NCI-H510A (cell line): Measurements from ENCODE around the gene MTA1.

Experiments used
- DNase-seq: peaks from one replicate; lab custom pipeline; 2025; lab: John Stamatoyannopoulos, UW

MTA1 gene

GRCh38 chr14:105410642-105411016 is 9.0 kb upstream of the MTA1 start:
- DNase-seq, result no peak

GRCh38 chr14:105411017-105411941 is 8.3 kb upstream of the MTA1 start:
- no peak for DNase-seq

DNA sequence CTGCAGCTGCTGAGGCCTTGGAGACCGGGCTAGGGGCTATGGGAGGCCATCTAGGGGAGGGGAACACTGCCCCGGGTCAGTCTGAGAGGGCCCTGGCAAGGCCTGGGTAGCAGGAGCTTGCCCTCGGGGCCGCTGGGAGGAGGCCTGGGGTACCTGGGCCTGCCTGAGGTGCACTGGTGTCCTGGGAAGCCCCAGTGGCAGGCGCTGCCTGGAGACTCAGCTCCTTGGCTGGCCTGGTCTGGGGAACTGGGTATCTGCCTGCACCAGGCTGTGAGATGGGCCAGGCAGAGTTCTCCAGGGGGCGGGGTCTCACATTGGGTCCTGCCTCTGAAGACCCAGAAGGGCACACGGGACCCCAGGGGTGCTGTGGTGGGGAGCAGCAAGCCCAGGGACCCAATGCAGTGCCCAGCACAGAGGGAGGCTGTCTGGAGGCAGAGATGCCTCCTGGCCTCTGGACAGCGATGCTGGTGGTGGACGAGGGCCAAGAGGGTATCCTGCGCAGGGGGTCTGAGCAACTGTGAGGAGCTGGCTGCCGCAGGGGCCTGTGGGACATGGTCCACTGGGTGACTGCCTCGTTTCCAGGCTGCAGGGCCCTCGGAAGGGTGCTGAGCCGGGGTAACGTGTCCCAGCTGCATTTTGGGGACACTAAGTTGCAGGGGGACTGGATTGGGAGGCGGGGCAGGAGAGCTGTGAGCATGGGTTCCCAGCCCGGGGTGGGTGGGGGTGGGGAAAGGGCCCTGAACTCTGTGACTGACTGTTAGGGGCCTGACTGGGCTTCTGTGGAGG is 7.4 kb upstream of the MTA1 start:
- DNase-seq, result no peak

DNA sequence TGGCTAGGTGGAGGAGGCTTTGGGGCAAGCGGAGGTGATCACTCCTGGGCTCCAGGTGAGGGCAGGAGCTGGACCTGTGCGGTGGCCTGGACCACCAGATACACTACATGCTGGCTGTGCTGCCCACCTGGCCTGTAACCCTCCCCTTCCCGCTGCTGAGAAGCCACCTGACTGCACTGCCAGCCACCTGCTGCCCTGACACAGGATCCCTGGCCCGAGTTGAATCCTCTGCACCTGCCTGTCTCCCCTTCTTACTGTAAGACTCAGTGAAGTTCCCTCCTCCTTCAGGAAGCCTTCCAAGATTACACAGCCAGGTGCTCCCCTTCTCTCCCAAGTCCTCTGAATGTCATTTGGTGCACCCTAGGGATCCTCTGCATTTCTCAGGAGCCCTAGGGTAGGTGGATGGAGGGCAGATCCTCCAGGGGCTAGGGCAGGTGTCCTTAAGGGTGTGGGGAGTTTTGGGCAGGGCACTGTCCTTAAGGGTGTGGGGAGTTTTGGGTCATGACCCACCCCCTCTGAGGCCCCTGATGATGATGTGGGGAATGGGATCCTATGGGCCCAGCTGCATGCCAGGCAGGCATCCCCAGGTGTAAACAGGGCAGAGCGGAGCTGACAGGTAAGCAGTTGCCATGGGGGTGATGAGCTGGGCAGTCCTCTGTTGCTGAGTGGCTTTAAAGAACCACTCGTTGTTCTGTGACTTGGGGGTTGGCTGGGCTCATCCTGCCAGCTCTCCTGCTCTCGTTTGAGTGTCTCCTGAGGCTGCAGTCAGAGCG is 6.7 kb upstream of the MTA1 start:
- DNase-seq, result peak; percentile 56

GRCh38 chr14:105413544-105413886 is 6.1 kb upstream of the MTA1 start:
- DNase-seq, result no peak

- DNase-seq, result peak; percentile 78
Measured at GRCh38 chr14:105414456-105415371, 4.9 kb upstream of the MTA1 start.

- DNase-seq, result no peak
Measured at GRCh38 chr14:105415481-105416428, 3.9 kb upstream of the MTA1 start.

DNA sequence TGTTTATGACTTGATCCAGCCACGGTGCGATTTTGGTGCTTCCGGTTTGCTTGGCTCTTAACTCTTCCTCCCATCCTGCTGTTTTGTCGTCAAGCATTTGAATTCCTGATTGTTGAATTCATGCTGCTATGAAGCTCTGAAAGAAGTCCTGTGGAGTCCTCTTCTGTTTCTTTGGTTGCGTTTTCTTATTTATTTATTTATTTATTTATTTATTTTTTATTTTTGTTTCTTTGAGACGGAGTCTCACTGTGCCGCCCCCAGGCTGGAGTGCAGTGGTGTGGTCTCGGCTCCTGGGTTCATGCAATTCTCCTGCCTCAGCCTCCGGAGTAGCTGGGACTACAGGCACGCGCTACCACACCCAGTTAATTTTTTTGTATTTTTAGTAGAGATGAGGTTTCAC is 3.0 kb upstream of the MTA1 start:
- DNase-seq, result no peak

GRCh38 chr14:105417690-105418121 is 1.9 kb upstream of the MTA1 start:
- DNase-seq, result no peak

- no peak for DNase-seq
Measured at GRCh38 chr14:105418269-105419194, 1.1 kb upstream of the MTA1 start.

GRCh38 chr14:105420101-105420973 is 710 bp downstream of the MTA1 start:
- DNase-seq, result no peak

DNA sequence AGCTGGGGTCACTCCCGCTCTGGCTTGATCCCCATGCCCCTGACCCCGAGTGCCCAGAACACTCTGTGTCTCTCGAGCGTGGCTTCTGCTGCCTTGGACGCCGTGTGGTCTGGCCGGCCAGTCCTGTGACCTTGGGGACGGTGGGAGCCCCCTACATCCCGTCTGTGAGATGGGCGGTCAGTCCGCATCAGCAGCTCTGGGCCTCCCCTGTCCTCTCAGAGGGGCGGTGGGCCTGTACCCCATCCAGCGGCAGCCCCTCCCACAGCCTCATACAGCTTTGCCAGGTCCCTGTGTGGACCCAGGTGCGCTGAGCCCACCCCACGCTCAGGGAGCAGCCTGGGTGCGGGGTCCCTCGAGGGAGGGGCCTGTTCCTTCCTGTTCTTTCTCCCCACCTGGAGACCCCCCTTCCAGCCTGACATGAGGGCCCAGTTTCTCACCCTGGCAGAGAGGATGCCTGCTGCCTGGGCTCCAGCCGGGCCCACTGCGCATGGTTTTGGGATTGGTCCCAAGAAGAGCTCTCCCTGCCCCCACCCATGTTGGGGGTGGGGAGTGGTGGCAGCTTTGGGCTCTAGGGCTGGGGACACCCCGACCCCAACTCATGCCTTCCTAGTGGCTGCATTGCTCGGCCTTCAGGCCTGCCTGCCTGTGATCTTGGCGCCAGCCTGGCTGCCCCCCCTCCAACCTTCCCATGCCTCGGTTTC is 1.5 kb downstream of the MTA1 start:
- DNase-seq, result no peak

DNA sequence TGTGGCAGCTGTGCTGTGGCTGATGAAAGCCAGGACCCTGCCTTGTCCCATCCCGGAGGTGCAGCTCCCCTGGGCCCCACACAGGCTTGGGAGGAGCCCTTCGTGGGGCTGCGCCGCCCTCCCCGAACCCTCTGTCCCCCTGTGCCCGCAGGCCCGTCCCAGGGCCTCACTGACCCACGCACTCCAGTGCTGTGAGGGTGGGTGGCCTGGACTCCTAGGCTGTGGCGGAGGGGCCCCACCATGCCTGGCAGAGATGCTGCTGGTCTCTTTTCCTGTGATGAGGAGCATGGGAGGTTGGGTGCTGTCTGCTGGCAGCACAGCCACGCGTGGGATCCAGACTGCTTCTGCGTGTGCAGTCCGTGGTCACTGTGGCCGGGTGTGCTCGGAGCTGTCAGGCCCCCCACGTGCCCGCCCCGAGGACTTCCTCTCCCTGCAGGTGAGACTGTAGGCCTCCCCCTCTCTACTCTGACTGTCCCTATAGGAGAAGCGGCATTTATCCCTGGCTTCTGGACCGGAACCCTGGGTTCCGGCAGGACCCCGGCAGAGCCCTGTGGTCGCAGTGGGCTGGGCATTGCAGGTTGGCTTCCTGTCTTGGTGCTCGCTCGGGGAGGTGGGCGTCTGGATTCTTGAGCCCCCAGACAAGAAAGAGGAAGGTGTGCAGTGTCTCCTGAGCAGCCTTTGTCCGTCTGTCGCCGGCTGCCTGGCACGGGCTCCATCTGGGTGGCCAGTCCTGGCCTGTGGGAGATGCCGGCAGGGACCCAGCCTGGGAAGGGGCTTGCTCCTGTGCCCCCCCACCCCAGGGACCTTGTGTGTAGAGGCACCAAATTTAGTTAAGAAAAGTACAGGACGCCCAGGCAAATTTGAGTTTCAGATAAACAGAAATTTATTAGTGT is 2.3 kb downstream of the MTA1 start:
- DNase-seq, result no peak

DNA sequence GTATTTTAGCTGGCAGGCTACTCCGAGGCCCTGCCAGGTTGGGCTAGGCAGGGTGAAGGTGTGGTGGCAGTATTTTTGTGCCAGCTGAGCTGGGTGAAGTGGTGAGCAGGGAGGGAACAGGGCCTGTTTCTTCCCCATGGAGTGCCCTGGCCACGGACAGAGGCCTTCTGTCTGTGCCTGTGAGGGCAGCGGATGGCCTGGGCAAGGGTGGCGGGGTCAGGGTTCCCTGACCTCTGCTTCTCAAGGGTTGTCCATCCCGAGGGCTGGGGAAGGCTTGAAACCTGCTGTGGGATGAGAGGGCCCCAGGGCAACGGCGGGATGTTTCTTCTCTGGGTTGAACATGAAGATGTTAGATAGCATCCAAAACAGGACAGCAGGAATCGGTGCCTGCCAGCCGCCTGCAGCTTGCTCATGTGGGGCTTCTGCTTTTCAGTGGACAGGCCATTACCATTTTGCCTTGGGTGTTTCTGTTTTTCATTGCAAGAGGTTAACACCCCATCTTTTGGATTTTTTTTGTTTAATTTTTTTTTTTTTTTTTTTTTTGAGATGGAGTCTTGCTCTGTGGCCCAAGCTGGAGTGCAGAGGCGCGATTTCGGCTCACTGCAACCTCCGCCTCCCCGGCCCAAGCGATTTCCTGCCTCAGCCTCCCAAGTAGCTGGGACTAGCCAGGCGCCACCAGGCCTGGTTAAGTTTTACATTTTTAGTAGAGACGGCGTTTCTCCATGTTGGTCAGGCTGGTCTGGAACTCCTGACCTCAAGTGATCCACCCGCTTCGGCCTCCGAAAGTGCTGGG is 3.3 kb downstream of the MTA1 start:
- DNase-seq, result no peak

GRCh38 chr14:105423488-105424195 is 4.0 kb downstream of the MTA1 start:
- no peak for DNase-seq
